Peyer's patch (tissue), 4 donors: ENCODE data around the gene ZNF521. TPM values are rescaled to one million over a fixed set of nuclear protein-coding genes. Genes with fewer than 3 reads are reported as not detected.

Experiments
- DNase-seq, 3 donors: peaks; one replicate each; pipeline ENCODE4 v3.0.0-alpha.2; 2017 to 2019
- H3K27ac ChIP-seq, 4 donors: fragments of 200-600 bp; sonication (generic); one replicate each; pipeline ENCODE4 v1.5.1; 2016 to 2019
- H3K27me3 ChIP-seq, 2 donors: fragments of 200-600 bp; sonication (generic); one replicate each; pipeline ENCODE4 v1.5.1; 2019
- H3K36me3 ChIP-seq, 3 donors: fragments of 200-600 bp; sonication (generic); one replicate each; pipeline ENCODE4 v1.5.1; 2016 to 2019
- H3K4me1 ChIP-seq, 4 donors: fragments of 200-600 bp; sonication (generic); one replicate each; pipeline ENCODE4 v1.5.1; 2016 to 2019
- H3K4me3 ChIP-seq, 4 donors: fragments of 200-600 bp; sonication (generic); 1 replicate in 3 of 4; 2 replicates in 1 of 4; pipeline ENCODE4 v1.5.1; 2016 to 2019; ENCODE audit warnings: mild to moderate bottlenecking in 1 of 4
- H3K9me3 ChIP-seq, 4 donors: fragments of 200-600 bp; sonication (generic); one replicate each; pipeline ENCODE4 v1.5.1; 2016 to 2019; ENCODE audit warnings: mild to moderate bottlenecking in 1 of 4
- CTCF ChIP-seq, 6 experiments: fragments of 450-650 bp in 4 of 6; fragments of 200-600 bp in 2 of 6; sonication (generic) in 1 of 6; IDR thresholded peaks; one replicate each; pipeline ENCODE4 v1.5.1; 2017 to 2019; ENCODE audit warnings: antibody characterized with exemption in 6 of 6, mild to moderate bottlenecking in 3 of 6, moderate library complexity in 1 of 6
- POLR2A ChIP-seq, 2 donors: fragments of 450-650 bp; IDR thresholded peaks; one replicate each; pipeline ENCODE4 v1.5.1; 2017; ENCODE audit warnings: antibody characterized with exemption in 2 of 2, mild to moderate bottlenecking in 2 of 2, moderate library complexity in 2 of 2
- total RNA-seq, 4 donors: library from RNA; depleted of rRNA; stranded (reverse); fragments of >200 nt; gene quantifications; one replicate each; pipeline ENCODE4 v1.1.0, GENCODE V29; 2016

Gene ZNF521
- total RNA-seq, 4 donors from 2014 or later, result 4.2 to 25.6 (median 8.6) TPM

GRCh38 chr18:25351280-25351775 is 638 bp downstream of the ZNF521 start:
- Histone ChIP-seq H3K27ac (peak overlapping the region; percentile 61 to 82 (median 76)), H3K36me3 (no peaks in the 10 kb centered on the region), H3K27me3 (peaks cover 0 to 11% of the 10 kb centered on the region in 2 donors), H3K4me1 (peaks cover 0 to 19% (median 3%) of the 10 kb centered on the region in 4 donors), H3K4me3 (peak overlapping the region; percentile 43 to 68 (median 61)), H3K9me3 (no peaks in the 10 kb centered on the region)
- TF ChIP-seq POLR2A (IDR thresholded peaks at IDR 0.05) (no peak), CTCF (IDR thresholded peaks at IDR 0.05) (no peak)
- peak in 1 of 3 donors; percentile 17 for DNase-seq

- peaks cover 0 to 11% of the 10 kb centered on the region in 2 donors for H3K27me3 ChIP-seq
- H3K9me3 ChIP-seq, result no peaks in the 10 kb centered on the region
- H3K36me3 ChIP-seq, result no peaks in the 10 kb centered on the region
- peak overlapping the region; percentile 43 to 68 (median 61) for H3K4me3 ChIP-seq
- H3K4me1 ChIP-seq, result peaks cover 0 to 19% (median 3%) of the 10 kb centered on the region in 4 donors
- TF ChIP-seq POLR2A (IDR thresholded peaks at IDR 0.05) (no peak), CTCF (IDR thresholded peaks at IDR 0.05) (no peak)
- peak; percentile 17 to 55 (median 51) for DNase-seq
- peak overlapping the region; percentile 66 to 82 (median 72) for H3K27ac ChIP-seq
These were observed 1.3 kb downstream of the ZNF521 start for GRCh38 chr18:25350489-25351251.

GRCh38 chr18:25349926-25350487 is 2.0 kb downstream of the ZNF521 start:
- Histone ChIP-seq H3K27me3 (peaks cover 0 to 11% of the 10 kb centered on the region in 2 donors), H3K4me1 (peaks cover 0 to 19% (median 3%) of the 10 kb centered on the region in 4 donors), H3K36me3 (no peaks in the 10 kb centered on the region), H3K9me3 (no peaks in the 10 kb centered on the region), H3K27ac (peak overlapping the region; percentile 66 to 82 (median 72)), H3K4me3 (peak overlapping the region; percentile 43 to 68 (median 61))
- DNase-seq, result peak in 1 of 3 donors; percentile 52
- TF ChIP-seq POLR2A (IDR thresholded peaks at IDR 0.05), result no peak
- TF ChIP-seq CTCF (IDR thresholded peaks at IDR 0.05), result no peak

GRCh38 chr18:25349131-25349925 is 2.6 kb downstream of the ZNF521 start:
- peaks cover 0 to 19% (median 3%) of the 10 kb centered on the region in 4 donors for H3K4me1 ChIP-seq
- TF ChIP-seq POLR2A (IDR thresholded peaks at IDR 0.05), result no peak
- no peak for TF ChIP-seq CTCF (IDR thresholded peaks at IDR 0.05)
- H3K36me3 ChIP-seq, result no peaks in the 10 kb centered on the region
- peak overlapping the region; percentile 43 to 68 (median 61) for H3K4me3 ChIP-seq
- DNase-seq, result peak in 1 of 3 donors; percentile 50
- peak overlapping the region; percentile 66 to 82 (median 72) for H3K27ac ChIP-seq
- peaks cover 0 to 11% of the 10 kb centered on the region in 2 donors for H3K27me3 ChIP-seq
- no peaks in the 10 kb centered on the region for H3K9me3 ChIP-seq
